Measurements from ENCODE around the gene TMEM255B. TPM values are rescaled to one million over a fixed set of nuclear protein-coding genes. Genes with fewer than 3 reads are reported as not detected.

Gene TMEM255B
- total and polyA plus RNA-seq, 9 donors, result 0.60 to 18.6 (median 7.9) TPM

GRCh38 chr13:113783200-113783881 lies 24.3 kb downstream of the TMEM255B start:
- Histone ChIP-seq H3K4me3 (no peak overlapping the region), H3K4me1 (ENCODE audit: insufficient read depth) (no peaks in the 10 kb centered on the region), H3K27me3 (no peaks in the 10 kb centered on the region), H3K9me3 (no peaks in the 10 kb centered on the region), H3K36me3 (no peaks in the 10 kb centered on the region), H3K27ac (no peak overlapping the region)
- WGBS, 3 donors, result 51 to 61% (median 53%) methylated on average over 12 of the region's 12 CpGs
- no peak for DNase-seq
- TF ChIP-seq EP300 (IDR thresholded peaks at IDR 0.05), result no peak
- no peak for TF ChIP-seq POLR2A (IDR thresholded peaks at IDR 0.05)
- no peak for TF ChIP-seq CTCF (IDR thresholded peaks at IDR 0.05)
- intact Hi-C loops (cut with DNase I), result no loop called here

- H3K4me3 ChIP-seq, result no peak overlapping the region
- peak in 1 of 5 donors; percentile 7 for DNase-seq
- no peaks in the 10 kb centered on the region for H3K27me3 ChIP-seq
- 77 to 82% (median 82%) methylated on average over 10 of the region's 10 CpGs for WGBS, 3 donors
- H3K9me3 ChIP-seq, result no peaks in the 10 kb centered on the region
- intact Hi-C loops (cut with DNase I), result no loop called here
- H3K4me1 ChIP-seq (ENCODE audit: insufficient read depth), result no peaks in the 10 kb centered on the region
- H3K36me3 ChIP-seq, result no peaks in the 10 kb centered on the region
- no peak overlapping the region for H3K27ac ChIP-seq
- TF ChIP-seq POLR2A (IDR thresholded peaks at IDR 0.05) (no peak), EP300 (IDR thresholded peaks at IDR 0.05) (no peak), CTCF (IDR thresholded peaks at IDR 0.05) (no peak)
Measured at GRCh38 chr13:113783966-113784644, 25.1 kb downstream of the TMEM255B start.

- H3K36me3 ChIP-seq, result no peaks in the 10 kb centered on the region
- intact Hi-C loops (cut with DNase I), result no loop called here
- WGBS, 3 donors, result 65 to 88% (median 72%) methylated on average over 4 to 5 of the region's 5 CpGs
- H3K27ac ChIP-seq, result no peak overlapping the region
- no peak overlapping the region for H3K4me3 ChIP-seq
- no peaks in the 10 kb centered on the region for H3K9me3 ChIP-seq
- TF ChIP-seq EP300 (IDR thresholded peaks at IDR 0.05) (no peak), POLR2A (IDR thresholded peaks at IDR 0.05) (no peak), CTCF (IDR thresholded peaks at IDR 0.05) (no peak)
- H3K4me1 ChIP-seq (ENCODE audit: insufficient read depth), result no peaks in the 10 kb centered on the region
- no peaks in the 10 kb centered on the region for H3K27me3 ChIP-seq
- no peak for DNase-seq
Measured at GRCh38 chr13:113784645-113785024, 25.6 kb downstream of the TMEM255B start.

- no peaks in the 10 kb centered on the region for H3K4me1 ChIP-seq (ENCODE audit: insufficient read depth)
- intact Hi-C loops (cut with DNase I), result no loop called here
Measured at GRCh38 chr13:113785051-113786010, 26.3 kb downstream of the TMEM255B start.

More at GRCh38 chr13:113785051-113786010, 26.3 kb downstream of the TMEM255B start:
- H3K27me3 ChIP-seq, result no peaks in the 10 kb centered on the region
- H3K4me3 ChIP-seq, result no peak overlapping the region
- WGBS, 3 donors, result 81 to 85% (median 84%) methylated on average over 19 of the region's 19 CpGs
- H3K27ac ChIP-seq, result no peak overlapping the region
- no peaks in the 10 kb centered on the region for H3K36me3 ChIP-seq
- peak in 1 of 5 donors; percentile 18 for DNase-seq
- TF ChIP-seq CTCF (IDR thresholded peaks at IDR 0.05), result no peak
- TF ChIP-seq EP300 (IDR thresholded peaks at IDR 0.05), result no peak
- no peak for TF ChIP-seq POLR2A (IDR thresholded peaks at IDR 0.05)
- no peaks in the 10 kb centered on the region for H3K9me3 ChIP-seq
